HepG2 (cell line): ENCODE results near the gene ECEL1. TPM values are rescaled to one million over a fixed set of nuclear protein-coding genes. Genes with fewer than 3 reads are reported as not detected.

ENCODE experiments used
- ASH2L ChIP-seq: fragments of 300-600, 200-600 bp; sonication (generic); IDR thresholded peaks from 2 replicates; pipeline ENCODE4 v1.7.0; 2017; ENCODE audit warnings: low read depth, mild to moderate bottlenecking, moderate library complexity, mixed read lengths, low read length; ENCODE audit not compliant: insufficient read length
- BRD4 ChIP-seq: sonication (generic); formaldehyde crosslinking; IDR thresholded peaks from 2 replicates; pipeline ENCODE4 v1.4.0; 2020; ENCODE audit warnings: missing genetic modification reagents
- GATAD1 ChIP-seq: IDR thresholded peaks from 2 replicates; pipeline ENCODE4 v1.6.1; 2016; ENCODE audit warnings: missing genetic modification reagents, missing compliant biosample characterization
- GPN1 ChIP-seq: sonication (generic); formaldehyde crosslinking; IDR thresholded peaks from 2 replicates; pipeline ENCODE4 v1.5.1; 2020; ENCODE audit warnings: missing genetic modification reagents, borderline replicate concordance
- MLX ChIP-seq: IDR thresholded peaks from 2 replicates; pipeline ENCODE4 v1.6.1; 2016
- MXI1 ChIP-seq: IDR thresholded peaks from 3 replicates; pipeline ENCODE4 v1.6.1; 2012; ENCODE audit warnings: low read depth, low read length, inconsistent platforms, borderline replicate concordance
- PHF20 ChIP-seq: sonication (generic); formaldehyde crosslinking; IDR thresholded peaks from 2 replicates; pipeline ENCODE4 v1.5.0; 2020; ENCODE audit warnings: mild to moderate bottlenecking, missing genetic modification reagents
- PITX1 ChIP-seq: sonication (generic); formaldehyde crosslinking; IDR thresholded peaks from 2 replicates; pipeline ENCODE4 v1.5.1; 2020; ENCODE audit warnings: mild to moderate bottlenecking, missing genetic modification reagents
- RARG ChIP-seq: sonication (generic); formaldehyde crosslinking; IDR thresholded peaks from 2 replicates; pipeline ENCODE4 v1.4.0; 2020; ENCODE audit warnings: low read depth, mild to moderate bottlenecking, missing genetic modification reagents
- SALL1 ChIP-seq: sonication (generic); formaldehyde crosslinking; IDR thresholded peaks from 2 replicates; pipeline ENCODE4 v1.8.0; 2022; ENCODE audit warnings: mild to moderate bottlenecking, missing genetic modification reagents
- SRF ChIP-seq: IDR thresholded peaks from 2 replicates; pipeline ENCODE4 v1.6.1; 2011; ENCODE audit warnings: mild to moderate bottlenecking, low read depth, low read length, moderate library complexity
- TEF ChIP-seq: sonication (generic); formaldehyde crosslinking; IDR thresholded peaks from 2 replicates; pipeline ENCODE4 v1.5.0; 2020; ENCODE audit warnings: missing genetic modification reagents
- TOE1 ChIP-seq: sonication (generic); formaldehyde crosslinking; IDR thresholded peaks from 2 replicates; pipeline ENCODE4 v1.4.0; 2020; ENCODE audit warnings: mild to moderate bottlenecking, missing genetic modification reagents
- U2AF2 ChIP-seq: fragments of 200-400 bp; formaldehyde crosslinking; IDR thresholded peaks from 2 replicates; pipeline ENCODE4 v1.6.1; 2017; ENCODE audit warnings: low read depth, mild to moderate bottlenecking, low read length
- ZBTB39 ChIP-seq: sonication (generic); formaldehyde crosslinking; IDR thresholded peaks from 2 replicates; pipeline ENCODE4 v1.5.0; 2020; ENCODE audit warnings: missing genetic modification reagents
- ZNF207 ChIP-seq: fragments of 450-650 bp; IDR thresholded peaks from 2 replicates; pipeline ENCODE4 v1.6.1; 2016; ENCODE audit warnings: antibody characterized with exemption, borderline replicate concordance
- ZNF232 ChIP-seq: sonication (generic); formaldehyde crosslinking; IDR thresholded peaks from 2 replicates; pipeline ENCODE4 v1.4.0; 2020; ENCODE audit warnings: missing genetic modification reagents, borderline replicate concordance
- polyA plus RNA-seq, 8 experiments: library from polyadenylated mRNA; depleted of rRNA in 3 of 8; stranded (reverse) in 7 of 8; unstranded in 1 of 8; fragments of >200 nt; fragmentation: Illumina TruSeq in 4 of 8; extraction: Trizol in 4 of 8; gene quantifications; 2 replicates each; pipeline versions ENCODE4 v1.2.1 to v1.2.3, GENCODE V29; 2011 to 2016; ENCODE audit warnings: low read depth in 4 of 8, missing spikeins in 1 of 8, mixed read lengths in 1 of 8; ENCODE audit not compliant: insufficient read depth in 1 of 8
- total RNA-seq, 5 experiments: library from RNA; depleted of rRNA; stranded (reverse); fragments of >200 nt; fragmentation: Illumina TruSeq; extraction: Trizol; gene quantifications; 2 replicates each; pipeline ENCODE4 v1.2.3, GENCODE V29; 2016; ENCODE audit warnings: low read depth in 1 of 5
- TF ChIP-seq, protein P1 (sequence below): sonication (generic); formaldehyde crosslinking; IDR thresholded peaks from 2 replicates; pipeline ENCODE4 v1.9.0; 2022; ENCODE audit warnings: low read depth, missing genetic modification reagents
- TF ChIP-seq, protein P2 (sequence below): sonication (generic); formaldehyde crosslinking; IDR thresholded peaks from 2 replicates; pipeline ENCODE4 v1.4.0; 2020; ENCODE audit warnings: missing genetic modification reagents
- TF ChIP-seq, protein P3 (sequence below), 2 experiments: sonication (generic) in 1 of 2; formaldehyde crosslinking in 1 of 2; IDR thresholded peaks; 2 replicates each; pipeline versions ENCODE4 v1.4.0 to v1.6.1; 2018 to 2020; ENCODE audit warnings: missing genetic modification reagents in 2 of 2, borderline replicate concordance in 1 of 2, low read depth in 1 of 2, mild to moderate bottlenecking in 1 of 2, missing biosample characterization in 1 of 2

Gene ECEL1
- total and polyA plus RNA-seq, 2 of the 13 experiments (the other 11 are each of a cell fraction or from before 2014, with no cell fraction given): not detected

- TF ChIP-seq, protein P1, sequence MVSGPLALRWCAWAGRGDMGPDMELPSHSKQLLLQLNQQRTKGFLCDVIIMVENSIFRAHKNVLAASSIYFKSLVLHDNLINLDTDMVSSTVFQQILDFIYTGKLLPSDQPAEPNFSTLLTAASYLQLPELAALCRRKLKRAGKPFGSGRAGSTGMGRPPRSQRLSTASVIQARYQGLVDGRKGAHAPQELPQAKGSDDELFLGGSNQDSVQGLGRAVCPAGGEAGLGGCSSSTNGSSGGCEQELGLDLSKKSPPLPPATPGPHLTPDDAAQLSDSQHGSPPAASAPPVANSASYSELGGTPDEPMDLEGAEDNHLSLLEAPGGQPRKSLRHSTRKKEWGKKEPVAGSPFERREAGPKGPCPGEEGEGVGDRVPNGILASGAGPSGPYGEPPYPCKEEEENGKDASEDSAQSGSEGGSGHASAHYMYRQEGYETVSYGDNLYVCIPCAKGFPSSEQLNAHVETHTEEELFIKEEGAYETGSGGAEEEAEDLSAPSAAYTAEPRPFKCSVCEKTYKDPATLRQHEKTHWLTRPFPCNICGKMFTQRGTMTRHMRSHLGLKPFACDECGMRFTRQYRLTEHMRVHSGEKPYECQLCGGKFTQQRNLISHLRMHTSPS (CRISPR knock-in tag): no peak
- TF ChIP-seq GPN1 (CRISPR knock-in tag) (no peak), BRD4 (no peak), ZNF232 (no peak), ZBTB39 (CRISPR knock-in tag) (no peak), U2AF2 (no peak), ZNF207 (no peak), SALL1 (no peak), SRF (no peak), PITX1 (0 out of 2 replicates have a peak, but pooled peaks have one; percentile 26), TOE1 (CRISPR knock-in tag) (no peak), MLX (no peak), RARG (CRISPR knock-in tag) (no peak), GATAD1 (CRISPR knock-in tag) (no peak), PHF20 (CRISPR knock-in tag) (no peak), MXI1 (no peak), TEF (CRISPR knock-in tag) (no peak), ASH2L (no peak)
- TF ChIP-seq, protein P2, sequence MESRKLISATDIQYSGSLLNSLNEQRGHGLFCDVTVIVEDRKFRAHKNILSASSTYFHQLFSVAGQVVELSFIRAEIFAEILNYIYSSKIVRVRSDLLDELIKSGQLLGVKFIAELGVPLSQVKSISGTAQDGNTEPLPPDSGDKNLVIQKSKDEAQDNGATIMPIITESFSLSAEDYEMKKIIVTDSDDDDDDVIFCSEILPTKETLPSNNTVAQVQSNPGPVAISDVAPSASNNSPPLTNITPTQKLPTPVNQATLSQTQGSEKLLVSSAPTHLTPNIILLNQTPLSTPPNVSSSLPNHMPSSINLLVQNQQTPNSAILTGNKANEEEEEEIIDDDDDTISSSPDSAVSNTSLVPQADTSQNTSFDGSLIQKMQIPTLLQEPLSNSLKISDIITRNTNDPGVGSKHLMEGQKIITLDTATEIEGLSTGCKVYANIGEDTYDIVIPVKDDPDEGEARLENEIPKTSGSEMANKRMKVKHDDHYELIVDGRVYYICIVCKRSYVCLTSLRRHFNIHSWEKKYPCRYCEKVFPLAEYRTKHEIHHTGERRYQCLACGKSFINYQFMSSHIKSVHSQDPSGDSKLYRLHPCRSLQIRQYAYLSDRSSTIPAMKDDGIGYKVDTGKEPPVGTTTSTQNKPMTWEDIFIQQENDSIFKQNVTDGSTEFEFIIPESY (CRISPR knock-in tag): no peak
- TF ChIP-seq, protein P3, sequence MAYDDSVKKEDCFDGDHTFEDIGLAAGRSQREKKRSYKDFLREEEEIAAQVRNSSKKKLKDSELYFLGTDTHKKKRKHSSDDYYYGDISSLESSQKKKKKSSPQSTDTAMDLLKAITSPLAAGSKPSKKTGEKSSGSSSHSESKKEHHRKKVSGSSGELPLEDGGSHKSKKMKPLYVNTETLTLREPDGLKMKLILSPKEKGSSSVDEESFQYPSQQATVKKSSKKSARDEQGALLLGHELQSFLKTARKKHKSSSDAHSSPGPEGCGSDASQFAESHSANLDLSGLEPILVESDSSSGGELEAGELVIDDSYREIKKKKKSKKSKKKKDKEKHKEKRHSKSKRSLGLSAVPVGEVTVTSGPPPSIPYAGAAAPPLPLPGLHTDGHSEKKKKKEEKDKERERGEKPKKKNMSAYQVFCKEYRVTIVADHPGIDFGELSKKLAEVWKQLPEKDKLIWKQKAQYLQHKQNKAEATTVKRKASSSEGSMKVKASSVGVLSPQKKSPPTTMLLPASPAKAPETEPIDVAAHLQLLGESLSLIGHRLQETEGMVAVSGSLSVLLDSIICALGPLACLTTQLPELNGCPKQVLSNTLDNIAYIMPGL (CRISPR knock-in tag; IDR thresholded peaks at IDR 0.05; ENCODE audit: borderline replicate concordance in 1 of 2, low read depth in 1 of 2): 0 out of 4 replicates have a peak, but pooled peaks of 1 of the 2 experiments have one; percentile 30
Measured at GRCh38 chr2:232432598-232433184, 54.9 kb downstream of the ECEL1 start (continued).
